HG03521 (cell line): Measurements from ENCODE around the gene HDAC4.

Experiments used
- ATAC-seq: cut with Tn5 transposase; IDR thresholded peaks from one replicate; pipeline ENCODE4 v1.9.1; 2021; ENCODE audit warnings: mild to moderate bottlenecking, moderate library complexity; ENCODE audit not compliant: unreplicated experiment

Gene HDAC4

GRCh38 chr2:239259603-239260298 lies 141.1 kb downstream of the HDAC4 start:
- ATAC-seq, result no peak

DNA sequence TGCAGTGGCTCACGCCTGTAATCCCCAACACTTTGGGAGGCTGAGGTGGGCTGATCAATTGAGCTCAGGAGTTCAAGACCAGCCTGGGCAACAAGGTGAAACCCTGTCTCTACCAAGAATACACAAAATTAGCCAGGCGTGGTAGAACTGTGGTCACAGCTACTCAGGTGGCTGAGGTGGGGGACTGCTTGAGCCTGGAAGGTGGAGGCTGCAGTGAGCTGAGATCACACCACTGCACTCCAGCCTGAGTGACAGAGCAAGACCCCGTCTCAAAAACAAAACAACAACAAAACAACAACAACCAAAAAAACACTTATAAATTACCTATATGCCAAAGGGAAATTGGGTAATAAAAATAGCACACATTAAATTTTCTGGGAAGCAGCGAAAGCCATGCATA lies 141.6 kb downstream of the HDAC4 start:
- ATAC-seq, result no peak

DNA sequence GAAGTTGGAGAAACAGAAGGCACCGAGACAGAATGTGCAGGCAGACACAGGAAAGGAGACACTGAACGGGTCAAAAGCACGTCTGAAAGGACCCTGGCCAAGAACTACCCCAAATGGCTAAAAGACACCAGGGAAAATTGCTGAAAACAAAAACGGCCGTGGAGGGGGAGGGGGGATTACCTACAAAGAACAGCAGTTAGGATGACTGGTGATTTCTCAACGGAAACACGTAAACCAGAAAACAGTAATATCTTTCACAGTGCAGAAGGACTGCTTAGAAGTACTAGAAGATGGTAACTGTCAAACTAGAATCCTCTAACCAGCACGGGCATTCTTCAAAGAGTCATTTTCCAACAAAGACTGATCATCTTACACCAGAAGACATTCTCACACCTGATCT lies 142.6 kb downstream of the HDAC4 start:
- no peak for ATAC-seq

GRCh38 chr2:239257511-239257937 lies 143.3 kb downstream of the HDAC4 start:
- ATAC-seq, result no peak

- no peak for ATAC-seq
Observed at GRCh38 chr2:239256350-239256743, 144.5 kb downstream of the HDAC4 start.

- no peak for ATAC-seq
Observed at GRCh38 chr2:239255628-239256349, 145.0 kb downstream of the HDAC4 start.

- no peak for ATAC-seq
Observed at GRCh38 chr2:239255218-239255617, 145.6 kb downstream of the HDAC4 start.

DNA sequence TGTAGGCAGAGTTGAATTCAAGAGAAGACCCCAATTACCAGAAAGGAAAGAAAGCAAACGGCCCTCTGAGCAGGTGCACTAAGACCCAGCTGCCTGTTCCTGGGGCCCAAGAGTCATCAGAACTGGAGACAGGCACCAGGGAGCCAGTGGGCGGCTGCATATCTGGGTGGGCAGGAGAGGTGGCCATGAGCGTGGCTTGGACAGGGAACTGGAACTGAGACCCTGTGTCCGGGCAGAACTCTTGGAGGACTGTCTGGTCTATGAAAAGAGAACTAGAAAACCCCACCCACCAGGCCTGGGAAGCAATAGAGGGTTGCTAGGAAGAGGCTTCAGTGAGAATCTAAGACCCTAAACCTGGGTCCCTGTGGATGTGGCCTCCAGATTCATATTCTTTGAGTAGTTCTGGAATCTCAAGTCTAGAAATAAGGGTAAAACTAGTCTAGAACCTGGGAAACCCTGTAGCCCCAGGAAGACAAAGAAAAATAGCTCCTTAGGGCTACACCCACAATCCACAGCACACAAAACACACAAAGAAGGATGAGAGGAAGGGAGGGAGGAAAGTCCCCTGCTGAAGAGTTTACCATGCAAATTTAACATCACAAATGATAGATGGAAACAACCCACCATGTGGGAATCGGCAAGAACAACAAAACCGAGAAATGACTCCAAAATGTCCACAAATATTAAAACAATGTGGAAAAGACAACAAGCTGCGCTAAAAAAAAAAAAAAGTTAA lies 147.0 kb downstream of the HDAC4 start:
- ATAC-seq, result no peak

GRCh38 chr2:239253264-239253663 lies 147.6 kb downstream of the HDAC4 start:
- ATAC-seq, result no peak

GRCh38 chr2:239252801-239253200 lies 148.0 kb downstream of the HDAC4 start:
- no peak for ATAC-seq

- no peak for ATAC-seq
Observed at GRCh38 chr2:239252393-239252792, 148.4 kb downstream of the HDAC4 start.

DNA sequence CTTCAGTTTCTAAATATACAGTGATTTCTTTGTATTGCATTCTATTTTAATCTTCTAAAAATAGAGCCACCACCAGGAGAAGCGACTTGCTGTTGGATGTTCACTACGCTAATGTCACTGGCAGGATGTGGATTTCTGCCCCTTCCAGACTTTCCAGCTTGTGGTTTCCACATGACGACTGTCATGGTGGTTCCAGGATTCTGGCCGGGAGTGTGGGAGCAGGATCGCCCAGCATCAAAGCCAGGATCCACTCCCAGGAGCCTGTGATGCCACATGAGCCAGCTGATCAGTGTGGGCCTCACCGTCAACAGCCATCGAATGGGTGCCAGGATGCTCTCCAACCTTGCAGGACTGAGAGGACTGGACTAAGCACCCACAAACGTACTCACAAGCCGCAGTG lies 148.8 kb downstream of the HDAC4 start:
- ATAC-seq, result no peak

GRCh38 chr2:239250216-239251081 lies 150.4 kb downstream of the HDAC4 start:
- no peak for ATAC-seq

- no peak for ATAC-seq
Observed at GRCh38 chr2:239249776-239250175, 151.0 kb downstream of the HDAC4 start.

DNA sequence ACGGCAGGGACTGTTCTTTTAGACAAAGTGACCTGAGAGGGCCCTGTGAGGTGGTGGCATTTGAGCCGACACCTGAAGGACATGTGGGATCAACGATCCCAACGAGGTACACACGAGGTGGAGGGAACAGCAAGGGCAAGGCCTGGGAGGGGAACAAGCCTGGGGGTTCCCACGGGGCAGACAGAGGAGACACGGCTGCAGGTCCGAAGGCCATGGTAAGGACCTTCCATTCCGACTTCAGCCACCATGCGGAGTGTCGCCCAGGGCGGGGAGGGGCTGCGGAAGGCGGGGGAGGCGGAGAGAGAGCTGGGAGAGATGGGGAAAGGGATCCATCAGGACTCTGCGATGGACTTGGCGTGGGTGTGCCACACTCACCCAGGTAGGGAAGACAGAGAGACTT lies 151.8 kb downstream of the HDAC4 start:
- no peak for ATAC-seq

- no peak for ATAC-seq
Observed at GRCh38 chr2:239247401-239248245, 153.2 kb downstream of the HDAC4 start.

GRCh38 chr2:239246723-239247122 lies 154.1 kb downstream of the HDAC4 start:
- no peak for ATAC-seq

- no peak for ATAC-seq
Observed at GRCh38 chr2:239245872-239246721, 154.7 kb downstream of the HDAC4 start.

GRCh38 chr2:239245107-239245506 lies 155.7 kb downstream of the HDAC4 start:
- no peak for ATAC-seq
